Lower leg skin (tissue), 4 donors: Measurements from ENCODE around the gene SSPN. TPM values are rescaled to one million over a fixed set of nuclear protein-coding genes. Genes with fewer than 3 reads are reported as not detected.
A peak's percentile ranks its signal among the peaks of the same experiment; 100 is the strongest.
"Not testable (repeated sequence)": the region's sequence is repeated elsewhere in the genome, so short reads cannot be mapped to it uniquely, and the experiment has no call there.

Experiments
- DNase-seq, 2 donors: peaks; one replicate each; pipeline ENCODE4 v3.0.0-alpha.2; 2019; ENCODE audit warnings: low spot score in 2 of 2
- H3K4me3 ChIP-seq: fragments of 200-600 bp; sonication (generic); 2 replicates; pipeline ENCODE4 v1.5.1; 2017; ENCODE audit warnings: mild to moderate bottlenecking, low read depth; ENCODE audit not compliant: poor library complexity, severe bottlenecking
- POLR2A ChIP-seq, 2 donors: fragments of 450-650 bp; IDR thresholded peaks; one replicate each; pipeline ENCODE4 v1.6.1; 2016 to 2017; ENCODE audit warnings: antibody characterized with exemption in 2 of 2, mild to moderate bottlenecking in 1 of 2, moderate library complexity in 1 of 2
- WGBS, 2 donors: methylation state at CpG; one replicate each; pipeline ENCODE4 v1.1.5; 2018; 5-methylcytosine and 5-hydroxymethylcytosine counted together
- intact Hi-C: fragments of 100-400 bp; cut with DNase I; formaldehyde crosslinking; loops from one replicate; pipeline ENCODE4 v1.15.0; 2023; ENCODE audit warnings: low total_unique reads
- total RNA-seq, 4 donors: library from RNA; depleted of rRNA; stranded (reverse); fragments of >200 nt; gene quantifications; one replicate each; pipeline ENCODE4 v1.1.0, GENCODE V29; 2016
- TF ChIP-seq, protein P1 (sequence below), 3 donors: fragments of 450-650 bp; IDR thresholded peaks; one replicate each; pipeline ENCODE4 v1.5.1; 2016; ENCODE audit warnings: antibody characterized with exemption in 3 of 3, mild to moderate bottlenecking in 3 of 3, moderate library complexity in 2 of 3

The SSPN gene
- total RNA-seq, 4 donors from 2014 or later, result 4.5 to 14.1 (median 8.4) TPM

DNA sequence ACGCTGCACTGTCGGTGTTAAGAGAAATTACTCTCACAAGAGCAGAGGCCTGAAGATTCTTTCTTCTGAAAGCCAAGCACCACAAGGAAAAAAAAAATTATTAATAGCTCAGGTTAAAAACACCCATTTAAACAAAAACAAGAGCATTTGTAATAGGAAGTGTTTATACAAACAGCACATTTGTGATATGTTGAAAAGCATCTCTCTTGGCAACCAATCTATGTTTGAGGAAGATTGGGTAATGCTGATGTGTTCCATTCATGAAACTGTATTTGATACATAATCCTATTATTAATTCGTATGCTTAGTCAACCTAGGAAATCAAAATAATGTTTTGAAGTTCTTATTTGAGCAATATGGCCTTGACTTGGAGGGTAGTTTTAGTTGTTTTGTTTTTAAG lies 36.5 kb downstream of the SSPN start:
- TF ChIP-seq POLR2A (IDR thresholded peaks at IDR 0.05), result no peak
- TF ChIP-seq, protein P1, sequence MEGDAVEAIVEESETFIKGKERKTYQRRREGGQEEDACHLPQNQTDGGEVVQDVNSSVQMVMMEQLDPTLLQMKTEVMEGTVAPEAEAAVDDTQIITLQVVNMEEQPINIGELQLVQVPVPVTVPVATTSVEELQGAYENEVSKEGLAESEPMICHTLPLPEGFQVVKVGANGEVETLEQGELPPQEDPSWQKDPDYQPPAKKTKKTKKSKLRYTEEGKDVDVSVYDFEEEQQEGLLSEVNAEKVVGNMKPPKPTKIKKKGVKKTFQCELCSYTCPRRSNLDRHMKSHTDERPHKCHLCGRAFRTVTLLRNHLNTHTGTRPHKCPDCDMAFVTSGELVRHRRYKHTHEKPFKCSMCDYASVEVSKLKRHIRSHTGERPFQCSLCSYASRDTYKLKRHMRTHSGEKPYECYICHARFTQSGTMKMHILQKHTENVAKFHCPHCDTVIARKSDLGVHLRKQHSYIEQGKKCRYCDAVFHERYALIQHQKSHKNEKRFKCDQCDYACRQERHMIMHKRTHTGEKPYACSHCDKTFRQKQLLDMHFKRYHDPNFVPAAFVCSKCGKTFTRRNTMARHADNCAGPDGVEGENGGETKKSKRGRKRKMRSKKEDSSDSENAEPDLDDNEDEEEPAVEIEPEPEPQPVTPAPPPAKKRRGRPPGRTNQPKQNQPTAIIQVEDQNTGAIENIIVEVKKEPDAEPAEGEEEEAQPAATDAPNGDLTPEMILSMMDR (IDR thresholded peaks at IDR 0.05), result no peak
- WGBS, 2 donors, result 50 to 51% methylated on average over 3 of the region's 3 CpGs
- intact Hi-C loops, result no loop called here
- no peak overlapping the region for H3K4me3 ChIP-seq
- DNase-seq, result no peak

DNA sequence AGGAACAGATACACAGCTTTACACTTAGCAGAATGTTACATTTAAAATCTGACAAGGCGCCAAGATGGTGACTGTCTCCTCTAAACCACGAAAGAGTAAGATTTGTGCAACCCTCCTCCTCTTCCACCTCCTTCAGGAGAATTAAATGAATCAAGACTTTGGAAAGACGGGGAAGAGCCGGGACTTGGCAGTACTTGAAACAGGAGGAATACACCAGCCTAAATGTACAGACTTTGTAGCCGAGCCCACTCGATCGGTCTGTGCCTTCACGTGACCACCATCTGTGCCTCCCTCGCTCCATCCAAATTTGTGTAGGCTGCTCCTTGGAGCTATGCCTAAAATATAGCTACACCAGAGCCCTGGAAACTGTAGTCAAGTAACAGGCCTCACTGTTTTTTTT lies 38.3 kb downstream of the SSPN start:
- no peak for DNase-seq
- TF ChIP-seq POLR2A (IDR thresholded peaks at IDR 0.05), result no peak
- TF ChIP-seq, protein P1 (IDR thresholded peaks at IDR 0.05), result no peak
- WGBS, 2 donors, result 81 to 82% methylated on average over 9 of the region's 9 CpGs
- intact Hi-C loops, result no loop called here
- no peak overlapping the region for H3K4me3 ChIP-seq

DNA sequence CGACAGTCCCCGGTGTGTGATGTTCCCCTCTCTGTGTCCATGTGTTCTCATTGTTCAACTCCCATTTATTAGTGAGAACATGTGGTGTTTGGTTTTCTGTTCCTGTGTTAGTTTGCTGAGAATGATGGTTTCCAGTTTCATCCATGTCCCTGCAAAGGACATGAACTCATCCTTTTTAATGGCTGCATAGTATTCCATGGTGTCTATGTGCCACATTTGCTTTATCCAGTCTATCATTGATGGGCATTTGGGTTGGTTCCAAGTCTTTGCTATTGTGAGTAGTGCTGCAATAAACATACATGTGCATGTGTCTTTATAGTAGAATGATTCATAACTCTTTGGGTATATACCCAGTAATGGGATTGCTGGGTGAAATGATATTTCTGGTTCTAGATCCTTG lies 40.1 kb downstream of the SSPN start:
- intact Hi-C loops, result not testable (repeated sequence)

DNA sequence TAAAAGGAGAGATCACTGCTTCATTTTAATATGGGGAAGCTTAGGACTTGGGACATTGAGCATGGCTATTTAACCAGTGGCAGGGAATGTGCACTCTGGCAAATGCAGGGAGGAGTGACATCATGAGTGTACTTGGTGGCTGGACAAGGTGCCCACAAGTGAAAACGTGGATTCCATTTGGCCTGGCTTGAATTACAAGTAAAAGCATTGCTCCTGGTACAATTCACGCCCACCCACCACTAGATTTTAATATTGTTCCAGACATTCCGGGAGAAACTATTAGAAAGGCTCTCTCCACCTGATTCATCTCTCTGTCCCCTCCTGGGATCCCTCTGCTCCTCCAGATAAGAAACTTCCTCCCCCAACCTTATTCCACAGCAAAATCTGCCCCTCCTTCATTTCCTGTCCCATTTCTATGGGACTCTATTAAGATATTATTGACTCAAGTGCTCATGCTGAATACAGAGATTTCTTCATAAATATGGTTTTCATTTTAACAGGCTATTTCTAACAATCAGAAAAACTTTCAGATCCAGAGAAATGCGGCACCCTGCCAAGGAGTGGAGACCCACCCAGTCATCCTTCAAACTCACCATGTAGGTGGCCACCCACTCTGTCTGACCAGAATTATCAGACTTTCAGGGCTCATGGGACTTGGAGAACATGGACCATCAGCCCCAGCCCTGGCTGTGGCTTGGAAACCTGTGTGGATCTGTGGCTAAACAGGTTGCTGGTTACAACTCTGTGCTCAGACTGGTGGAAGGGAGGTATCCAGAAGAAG lies 43.2 kb downstream of the SSPN start:
- intact Hi-C loops, result no loop called here
- H3K4me3 ChIP-seq, result no peak overlapping the region
- WGBS, 2 donors, result 50 to 56% methylated on average over 4 of the region's 4 CpGs
- DNase-seq, result peak in 1 of 2 donors; percentile 89
- TF ChIP-seq POLR2A (IDR thresholded peaks at IDR 0.05), result no peak
- TF ChIP-seq, protein P1 (IDR thresholded peaks at IDR 0.05), result no peak

More for the DNA sequence above, 40.1 kb downstream of the SSPN start:
- DNase-seq, H3K4me3 ChIP-seq: not testable (repeated sequence)
- 94 to 97% methylated on average over 2 of the region's 2 CpGs for WGBS, 2 donors

DNA sequence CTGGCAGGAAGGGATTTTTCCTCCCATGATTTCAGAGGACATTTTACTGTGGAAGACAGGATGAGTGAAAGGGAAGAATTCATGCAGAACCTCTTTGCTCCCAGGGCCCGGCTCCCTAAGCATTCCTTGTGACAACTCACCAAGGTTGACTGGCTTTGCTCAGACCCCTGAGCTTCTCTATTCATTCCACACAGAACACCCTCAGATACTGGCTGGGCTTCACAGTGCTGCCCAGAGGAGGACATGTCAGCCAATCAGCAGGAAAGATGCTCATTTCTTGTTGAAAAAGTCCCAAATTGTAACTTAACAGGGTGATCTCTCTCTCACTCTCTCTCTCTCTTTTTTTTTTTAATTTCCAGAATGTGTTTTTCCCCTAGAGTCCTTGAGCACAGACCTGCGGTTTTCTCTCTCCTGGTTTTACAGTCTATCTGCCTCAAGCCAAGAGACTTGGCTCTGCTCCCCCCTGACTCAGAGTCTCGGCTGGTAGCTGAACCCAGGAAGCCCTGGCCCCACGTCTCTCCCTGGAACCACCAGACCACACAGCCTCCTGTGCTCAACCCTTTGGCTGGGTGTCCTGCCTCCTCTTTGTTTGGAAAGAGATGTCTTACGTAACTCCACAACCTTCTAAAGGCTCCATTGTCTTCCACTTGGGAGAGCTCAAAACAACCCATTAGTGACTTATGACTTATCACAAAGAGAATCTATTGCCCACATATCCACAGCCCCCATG lies 43.9 kb downstream of the SSPN start:
- DNase-seq, result peak; percentile 75 to 94
- WGBS, 2 donors, result 37 to 39% methylated on average over 5 of the region's 5 CpGs
- intact Hi-C loops, result no loop called here
- no peak overlapping the region for H3K4me3 ChIP-seq
- no peak for TF ChIP-seq POLR2A (IDR thresholded peaks at IDR 0.05)
- TF ChIP-seq, protein P1 (IDR thresholded peaks at IDR 0.05), result no peak
